Measurements from ENCODE around the gene KCNIP4. TPM values are rescaled to one million over a fixed set of nuclear protein-coding genes. Genes with fewer than 3 reads are reported as not detected.

Gene KCNIP4
- total RNA-seq, 1 donor from 2014 or later: not detected

- intact Hi-C loops (cut with micrococcal nuclease): no loop called here
These were observed 478.0 kb downstream of the KCNIP4 start for GRCh38 chr4:21470535-21470934.

GRCh38 chr4:21469438-21470300 is 478.9 kb downstream of the KCNIP4 start:
- intact Hi-C loops (cut with micrococcal nuclease): no loop called here

GRCh38 chr4:21467551-21467950 is 481.0 kb downstream of the KCNIP4 start:
- intact Hi-C loops (cut with micrococcal nuclease): no loop called here

- intact Hi-C loops (cut with micrococcal nuclease): no loop called here
These were observed 491.3 kb downstream of the KCNIP4 start for GRCh38 chr4:21457086-21457840.

- intact Hi-C loops (cut with micrococcal nuclease): no loop called here
These were observed 493.7 kb downstream of the KCNIP4 start for GRCh38 chr4:21454831-21455230.

- intact Hi-C loops (cut with micrococcal nuclease): no loop called here
These were observed 494.4 kb downstream of the KCNIP4 start for GRCh38 chr4:21454201-21454600.

GRCh38 chr4:21452931-21453330 is 495.6 kb downstream of the KCNIP4 start:
- intact Hi-C loops (cut with micrococcal nuclease): no loop called here

GRCh38 chr4:21451032-21451431 is 497.5 kb downstream of the KCNIP4 start:
- intact Hi-C loops (cut with micrococcal nuclease): no loop called here

- intact Hi-C loops (cut with micrococcal nuclease): no loop called here
These were observed 498.2 kb downstream of the KCNIP4 start for GRCh38 chr4:21450331-21450730.

GRCh38 chr4:21447301-21448054 is 501.1 kb downstream of the KCNIP4 start:
- intact Hi-C loops (cut with micrococcal nuclease): no loop called here

GRCh38 chr4:21420166-21420565 is 528.4 kb downstream of the KCNIP4 start:
- intact Hi-C loops (cut with micrococcal nuclease): no loop called here

GRCh38 chr4:21415728-21416127 is 532.8 kb downstream of the KCNIP4 start:
- intact Hi-C loops (cut with micrococcal nuclease): no loop called here

- intact Hi-C loops (cut with micrococcal nuclease): no loop called here
These were observed 534.7 kb downstream of the KCNIP4 start for GRCh38 chr4:21413807-21414370.

GRCh38 chr4:21411086-21411485 is 537.5 kb downstream of the KCNIP4 start:
- intact Hi-C loops (cut with micrococcal nuclease): no loop called here

GRCh38 chr4:21410372-21410771 is 538.2 kb downstream of the KCNIP4 start:
- intact Hi-C loops (cut with micrococcal nuclease): no loop called here

GRCh38 chr4:21387683-21388082 is 560.9 kb downstream of the KCNIP4 start:
- intact Hi-C loops (cut with micrococcal nuclease): no loop called here

GRCh38 chr4:21386166-21386780 is 562.3 kb downstream of the KCNIP4 start:
- intact Hi-C loops (cut with micrococcal nuclease): no loop called here

- intact Hi-C loops (cut with micrococcal nuclease): no loop called here
These were observed 562.9 kb downstream of the KCNIP4 start for GRCh38 chr4:21385706-21386105.

- intact Hi-C loops (cut with micrococcal nuclease): no loop called here
These were observed 564.0 kb downstream of the KCNIP4 start for GRCh38 chr4:21384609-21385008.

GRCh38 chr4:21380861-21381260 is 567.7 kb downstream of the KCNIP4 start:
- intact Hi-C loops (cut with micrococcal nuclease): no loop called here

- intact Hi-C loops (cut with micrococcal nuclease): no loop called here
These were observed 571.5 kb downstream of the KCNIP4 start for GRCh38 chr4:21377046-21377445.
